PC-9 (cell line): ENCODE results near the gene ACSS2. TPM values are rescaled to one million over a fixed set of nuclear protein-coding genes. Genes with fewer than 3 reads are reported as not detected.

Source experiments
- BruUV-seq: library from RNA; stranded (reverse); fragments of 400-500 nt; replicated peaks from 2 replicates; lab custom pipeline; 2021; lab: Mats Ljungman, UMichigan
- CTCF ChIA-PET: fragments of 300-600 bp; sonication (Branson Sonifier 250); formaldehyde crosslinking; loops from one replicate; lab custom pipeline; 2022; ENCODE audit warnings: antibody characterized with exemption; lab: Charles Lee
- POLR2A ChIA-PET: fragments of 300-600 bp; sonication (Branson Sonifier 250); formaldehyde crosslinking; loops from one replicate; lab custom pipeline; 2022; ENCODE audit warnings: antibody characterized with exemption; ENCODE audit not compliant: unreplicated experiment; lab: Charles Lee
- DNase-seq, 2 experiments: peaks; one replicate each; pipeline versions ENCODE4 v3.0.0 to v3.0.0-alpha.2; 2015 to 2022; ENCODE audit warnings: mixed read lengths in 1 of 2
- H2AFZ ChIP-seq: fragments of 200-600 bp; sonication (generic); 2 replicates; pipeline ENCODE4 v1.8.1; 2017; ENCODE audit warnings: antibody characterized with exemption
- H3F3A ChIP-seq: fragments of 200-600 bp; sonication (generic); 2 replicates; pipeline ENCODE4 v1.8.1; 2017; ENCODE audit warnings: antibody characterized with exemption, mild to moderate bottlenecking, low read depth; ENCODE audit not compliant: insufficient read depth
- H3K27ac ChIP-seq: fragments of 200-600 bp; sonication (generic); 2 replicates; pipeline ENCODE4 v1.6.1; 2016; ENCODE audit warnings: mixed run types
- H3K27me3 ChIP-seq: fragments of 200-600 bp; sonication (generic); 2 replicates; pipeline ENCODE4 v1.6.1; 2016; ENCODE audit warnings: low read depth, mixed run types; ENCODE audit not compliant: insufficient read depth
- H3K36me3 ChIP-seq: fragments of 200-600 bp; sonication (generic); 2 replicates; pipeline ENCODE4 v1.6.1; 2016; ENCODE audit warnings: low read depth, mixed run types
- H3K4me1 ChIP-seq: fragments of 200-600 bp; sonication (generic); replicated peaks from 2 replicates; pipeline ENCODE4 v1.6.1; 2016; ENCODE audit warnings: mixed run types; ENCODE audit not compliant: insufficient read depth
- H3K4me2 ChIP-seq: fragments of 200-600 bp; sonication (generic); 2 replicates; pipeline ENCODE4 v1.6.1; 2017; ENCODE audit warnings: mixed run types
- H3K4me3 ChIP-seq: fragments of 200-600 bp; sonication (generic); 2 replicates; pipeline ENCODE4 v1.6.1; 2016; ENCODE audit warnings: mixed run types
- H3K79me2 ChIP-seq: fragments of 200-600 bp; sonication (generic); 2 replicates; pipeline ENCODE4 v1.6.1; 2017; ENCODE audit warnings: low read depth, mixed run types
- H3K9me2 ChIP-seq: fragments of 200-600 bp; sonication (generic); 2 replicates; pipeline ENCODE4 v1.8.1; 2017; ENCODE audit warnings: mild to moderate bottlenecking; ENCODE audit not compliant: insufficient read depth
- H3K9me3 ChIP-seq: fragments of 200-600 bp; sonication (generic); 2 replicates; pipeline ENCODE4 v1.8.1; 2016; ENCODE audit warnings: low read depth; ENCODE audit not compliant: insufficient read depth
- H4K20me1 ChIP-seq: fragments of 200-600 bp; sonication (generic); 2 replicates; pipeline ENCODE4 v1.8.1; 2017; ENCODE audit not compliant: insufficient read depth
- CTCF ChIP-seq: fragments of 200-600 bp; sonication (generic); conservative IDR thresholded peaks from 2 replicates; pipeline ENCODE4 v1.6.1; 2017; ENCODE audit warnings: mixed run types, antibody characterized with exemption, mild to moderate bottlenecking, moderate library complexity
- EZH2 ChIP-seq: fragments of 200-600 bp; sonication (generic); IDR thresholded peaks from 2 replicates; pipeline ENCODE4 v1.8.0; 2017; ENCODE audit warnings: antibody characterized with exemption, low read depth
- intact Hi-C: fragments of 100-400 bp; cut with micrococcal nuclease; formaldehyde crosslinking; loops from one replicate; pipeline ENCODE4 v1.10.0; 2022; ENCODE audit not compliant: unreplicated experiment
- total RNA-seq: library from RNA; stranded (reverse); gene quantifications from 2 replicates; pipeline ENCODE4 v1.2.3, GENCODE V29; 2021

ACSS2 gene
- total RNA-seq, 1 experiment from 2014 or later = 108 TPM

- H3K4me2 ChIP-seq = peak overlapping the region; percentile 44
- H3K27ac ChIP-seq = no peak overlapping the region
- no TSS peak for BruUV-seq
- H3K4me1 ChIP-seq = peaks cover 21% of the 10 kb centered on the region
- H3K4me3 ChIP-seq = no peak overlapping the region
- ChIA-PET POLR2A (interaction anchor here (1.0 kb wide), 1 partner anchor 87 kb away, joined by 4 read pairs; no protein-coding TSS in a partner anchor), CTCF (no interaction called here)
- H3F3A ChIP-seq = no peaks in the 10 kb centered on the region
- no peaks in the 10 kb centered on the region for H3K9me3 ChIP-seq
- no peaks in the 10 kb centered on the region for H3K79me2 ChIP-seq
- no peak overlapping the region for H2AFZ ChIP-seq
- no peaks in the 10 kb centered on the region for H3K27me3 ChIP-seq
- no peaks in the 10 kb centered on the region for H4K20me1 ChIP-seq
- intact Hi-C loops = no loop called here
- no peak for TF ChIP-seq CTCF
- no peak for TF ChIP-seq EZH2
- peak; percentile 76 to 88 for DNase-seq
- no peaks in the 10 kb centered on the region for H3K36me3 ChIP-seq
- H3K9me2 ChIP-seq = no peaks in the 10 kb centered on the region
These were observed 14.9 kb upstream of the ACSS2 start for GRCh38 chr20:34861386-34862084.

GRCh38 chr20:34862724-34863123 lies 13.7 kb upstream of the ACSS2 start:
- Histone ChIP-seq H3F3A (no peaks in the 10 kb centered on the region), H3K4me2 (no peak overlapping the region), H4K20me1 (no peaks in the 10 kb centered on the region), H3K4me3 (no peak overlapping the region), H3K9me2 (no peaks in the 10 kb centered on the region), H3K27ac (no peak overlapping the region), H3K4me1 (peaks cover 21% of the 10 kb centered on the region), H3K9me3 (no peaks in the 10 kb centered on the region), H2AFZ (no peak overlapping the region), H3K27me3 (no peaks in the 10 kb centered on the region), H3K36me3 (no peaks in the 10 kb centered on the region), H3K79me2 (no peaks in the 10 kb centered on the region)
- intact Hi-C loops = no loop called here
- CTCF ChIA-PET = no interaction called here
- no peak for DNase-seq
- TF ChIP-seq CTCF (no peak), EZH2 (no peak)
- POLR2A ChIA-PET = interaction anchor here (1.0 kb wide), 1 partner anchor 86 kb away, joined by 4 read pairs; no protein-coding TSS in a partner anchor
- BruUV-seq = no TSS peak

GRCh38 chr20:34863421-34863965 lies 12.9 kb upstream of the ACSS2 start:
- POLR2A ChIA-PET = no interaction called here
- Histone ChIP-seq H3K9me3 (no peaks in the 10 kb centered on the region), H3K79me2 (no peaks in the 10 kb centered on the region), H3K36me3 (no peaks in the 10 kb centered on the region), H3K27me3 (no peaks in the 10 kb centered on the region), H3K4me1 (peaks cover 21% of the 10 kb centered on the region), H3K27ac (no peak overlapping the region), H3K9me2 (no peaks in the 10 kb centered on the region), H3K4me2 (no peak overlapping the region), H4K20me1 (no peaks in the 10 kb centered on the region), H2AFZ (no peak overlapping the region), H3F3A (no peaks in the 10 kb centered on the region), H3K4me3 (no peak overlapping the region)
- DNase-seq = no peak
- CTCF ChIA-PET = interaction anchor here (1.2 kb wide), 1 partner anchor 93 kb away, joined by 4 read pairs; no protein-coding TSS in a partner anchor
- intact Hi-C loops = no loop called here
- TF ChIP-seq EZH2 (no peak), CTCF (no peak)
- BruUV-seq = no TSS peak
